Heart left ventricle (tissue), 16 donors: Measurements from ENCODE around the gene TTC32. TPM values are rescaled to one million over a fixed set of nuclear protein-coding genes. Genes with fewer than 3 reads are reported as not detected.
A peak's percentile ranks its signal among the peaks of the same experiment; 100 is the strongest.

ENCODE experiments used
- ATAC-seq, 4 donors: fragments of 200-7000 bp; cut with Tn5 transposase; one replicate each; pipeline ENCODE4 v1.9.1; 2020 to 2022; ENCODE audit warnings: moderate library complexity in 4 of 4, mild to moderate bottlenecking in 3 of 4, moderate number of reproducible peaks in 1 of 4
- DNase-seq, 5 donors: peaks; one replicate each; pipeline ENCODE4 v3.0.0-alpha.2; 2020
- H3K27ac ChIP-seq, 12 donors: fragments of 200-600 bp; sonication (generic) in 4 of 12; one replicate each; pipeline versions ENCODE4 v1.5.0 to v1.8.0; 2016 to 2022; ENCODE audit warnings: mild to moderate bottlenecking in 2 of 12
- H3K27me3 ChIP-seq, 9 donors: fragments of 200-600 bp; sonication (generic) in 2 of 9; one replicate each; pipeline versions ENCODE4 v1.5.1 to v1.8.0; 2016 to 2022; ENCODE audit warnings: mild to moderate bottlenecking in 3 of 9
- H3K36me3 ChIP-seq, 9 donors: fragments of 200-600 bp; sonication (generic) in 2 of 9; one replicate each; pipeline versions ENCODE4 v1.5.0 to v1.8.0; 2018 to 2022; ENCODE audit warnings: mild to moderate bottlenecking in 2 of 9
- H3K4me1 ChIP-seq, 12 donors: fragments of 200-600 bp; sonication (generic) in 4 of 12; one replicate each; pipeline versions ENCODE4 v1.5.0 to v1.8.0; 2016 to 2022; ENCODE audit warnings: mild to moderate bottlenecking in 3 of 12
- H3K4me3 ChIP-seq, 12 donors: fragments of 200-600 bp; sonication (generic) in 4 of 12; one replicate each; pipeline versions ENCODE4 v1.5.0 to v1.8.0; 2017 to 2022; ENCODE audit warnings: mild to moderate bottlenecking in 9 of 12, moderate library complexity in 4 of 12
- H3K9me3 ChIP-seq, 12 donors: fragments of 200-600 bp; sonication (generic) in 4 of 12; one replicate each; pipeline versions ENCODE4 v1.5.0 to v1.8.0; 2016 to 2022; ENCODE audit warnings: mild to moderate bottlenecking in 1 of 12
- CTCF ChIP-seq, 12 donors: fragments of 200-600 bp; sonication (generic) in 4 of 12; IDR thresholded peaks; one replicate each; pipeline versions ENCODE4 v1.5.0 to v1.8.0; 2018 to 2022; ENCODE audit warnings: antibody characterized with exemption in 12 of 12, mild to moderate bottlenecking in 5 of 12
- POLR2A ChIP-seq, 2 donors: fragments of 450-650 bp; IDR thresholded peaks; one replicate each; pipeline ENCODE4 v1.6.1; 2017; ENCODE audit warnings: antibody characterized with exemption in 2 of 2, mild to moderate bottlenecking in 2 of 2, moderate library complexity in 2 of 2
- WGBS, 4 donors: extraction: QIAGEN DNeasy Blood & Tissue Kit in 2 of 4; methylation state at CpG; one replicate each; pipeline versions ENCODE4 v1.1.5 to v1.1.7; 2013 to 2018; 5-methylcytosine and 5-hydroxymethylcytosine counted together
- intact Hi-C, 10 donors: fragments of 100-400 bp; cut with DNase I; formaldehyde crosslinking; loops; one replicate each; pipeline versions ENCODE4 v1.11.1 to v1.14.2; 2022
- polyA plus RNA-seq, 2 donors: library from polyadenylated mRNA; stranded (reverse); fragments of 200-250 nt; gene quantifications; one replicate each; pipeline ENCODE4 v1.2.3, GENCODE V29; 2013
- total RNA-seq, 9 donors: library from RNA; depleted of rRNA in 2 of 9; stranded (reverse); fragments of >200 nt in 2 of 9; fragmentation: NEBNext Ultra II Directional in 3 of 9; extraction: Animal tissue kit (Norgen Biotek cat#: 25700) in 3 of 9; gene quantifications; one replicate each; pipeline versions ENCODE4 v1.1.0 to v1.2.4, GENCODE V29; 2016 to 2023
- donor health status: ischemic (EF 13 %, LVEDD 7.1; RV severe dilation, severe dysfunction).
- donor health status: healthy with polysubstance abuse.
- donor health status: DM: no; HTN: yes; CAD: no.
- donor health status: DM: no; HTN: no; CAD: no.
- donor health status: ischemic (EF 25% LVEDD 6.9; RV normal size, moderate dysfunction).
- donor health status: ischemic (EF 25% LVEDD 5.7; RV mildly dilated, moderate dysfunction).
- donor health status: healthy.
- donor health status: DM: yes; HTN: yes; CAD: no.
- donor health status: ischemic (EF 35%, LVEDD 5.7; RV mildly dilated, moderate dysfunction).
- donor health status: nonischemic (EF 11% LVEDD 7.7; RV severe dilation, severe dysfunction).
- donor health status: DM: yes; HTN: yes; CAD: no.
- donor health status: PGD.
- donor health status: ischemic (EF 29% LVEDD 5.4; RV normal size, mild dysfunction).
- donor health status: nonischemic (EF 23%, LVEDD 6.1; RV moderate dilation, normal function).

TTC32 gene
- total and polyA plus RNA-seq, 11 donors = 2.6 to 10.3 (median 6.3) TPM

GRCh38 chr2:19916385-19916950 is 14.7 kb upstream of the TTC32 start:
- H3K4me1 ChIP-seq = no peaks in the 10 kb centered on the region
- TF ChIP-seq CTCF (IDR thresholded peaks at IDR 0.05) = no peak
- no peak for TF ChIP-seq POLR2A (IDR thresholded peaks at IDR 0.05)
- no peak overlapping the region for H3K27ac ChIP-seq
- intact Hi-C loops = no loop called here
- WGBS, 4 donors = 76 to 86% (median 82%) methylated on average over 3 to 6 of the region's 6 CpGs
- no peak for ATAC-seq
- no peaks in the 10 kb centered on the region for H3K27me3 ChIP-seq
- H3K36me3 ChIP-seq = peaks cover 0 to 17% (median 4%) of the 10 kb centered on the region in 9 donors
- no peaks in the 10 kb centered on the region for H3K9me3 ChIP-seq
- no peak overlapping the region for H3K4me3 ChIP-seq
- DNase-seq = no peak

- H3K9me3 ChIP-seq = no peaks in the 10 kb centered on the region
- TF ChIP-seq POLR2A (IDR thresholded peaks at IDR 0.05) = no peak
- TF ChIP-seq CTCF (IDR thresholded peaks at IDR 0.05) = no peak
- no peak for DNase-seq
- peaks cover 0 to 18% (median 4%) of the 10 kb centered on the region in 9 donors for H3K36me3 ChIP-seq
- WGBS, 4 donors = 84 to 95% (median 91%) methylated on average over 1 of the region's 1 CpG
- no peaks in the 10 kb centered on the region for H3K4me1 ChIP-seq
- H3K27me3 ChIP-seq = no peaks in the 10 kb centered on the region
- H3K27ac ChIP-seq = no peak overlapping the region
- no peak for ATAC-seq
- no peak overlapping the region for H3K4me3 ChIP-seq
- intact Hi-C loops = no loop called here
These were observed 12.6 kb upstream of the TTC32 start for GRCh38 chr2:19914266-19914975.

- H3K27ac ChIP-seq = no peak overlapping the region
- DNase-seq = no peak
- ATAC-seq = no peak
- TF ChIP-seq CTCF (IDR thresholded peaks at IDR 0.05) (no peak), POLR2A (IDR thresholded peaks at IDR 0.05) (no peak)
- no peaks in the 10 kb centered on the region for H3K9me3 ChIP-seq
- H3K27me3 ChIP-seq = no peaks in the 10 kb centered on the region
- H3K4me3 ChIP-seq = no peak overlapping the region
- H3K4me1 ChIP-seq = no peaks in the 10 kb centered on the region
- H3K36me3 ChIP-seq = peaks cover 0 to 18% (median 4%) of the 10 kb centered on the region in 9 donors
- intact Hi-C loops = no loop called here
- 88 to 96% (median 93%) methylated on average over 9 of the region's 9 CpGs for WGBS, 4 donors
These were observed 10.2 kb upstream of the TTC32 start for GRCh38 chr2:19911808-19912509.

GRCh38 chr2:19902216-19902740 is 495 bp upstream of the TTC32 start:
- H3K4me1 ChIP-seq = peaks cover 0 to 43% (median 31%) of the 10 kb centered on the region in 12 donors
- intact Hi-C loops = loop anchor here in 1 of 10 donors (5.0 kb wide), 1 partner anchor 150 kb away; the partner anchor contains the start of gene LAPTM4A
- no peaks in the 10 kb centered on the region for H3K27me3 ChIP-seq
- TF ChIP-seq CTCF (IDR thresholded peaks at IDR 0.05) (no peak), POLR2A (IDR thresholded peaks at IDR 0.05) (no peak)
- ATAC-seq = peak; percentile 6 to 19 (median 11)
- peak overlapping the region; percentile 91 to 98 (median 96) for H3K27ac ChIP-seq
- peak overlapping the region; percentile 75 to 97 (median 84) for H3K4me3 ChIP-seq
- H3K36me3 ChIP-seq = no peaks in the 10 kb centered on the region
- WGBS, 4 donors = 1 to 3% (median 2%) methylated on average over 20 to 21 of the region's 21 CpGs
- no peaks in the 10 kb centered on the region for H3K9me3 ChIP-seq
- DNase-seq = no peak
